ENCODE measurements around the gene MAGI1. TPM values are rescaled to one million over a fixed set of nuclear protein-coding genes. Genes with fewer than 3 reads are reported as not detected.

MAGI1 gene
- total and polyA plus RNA-seq, 10 donors: 3.5 to 104 (median 62.3) TPM

DNA sequence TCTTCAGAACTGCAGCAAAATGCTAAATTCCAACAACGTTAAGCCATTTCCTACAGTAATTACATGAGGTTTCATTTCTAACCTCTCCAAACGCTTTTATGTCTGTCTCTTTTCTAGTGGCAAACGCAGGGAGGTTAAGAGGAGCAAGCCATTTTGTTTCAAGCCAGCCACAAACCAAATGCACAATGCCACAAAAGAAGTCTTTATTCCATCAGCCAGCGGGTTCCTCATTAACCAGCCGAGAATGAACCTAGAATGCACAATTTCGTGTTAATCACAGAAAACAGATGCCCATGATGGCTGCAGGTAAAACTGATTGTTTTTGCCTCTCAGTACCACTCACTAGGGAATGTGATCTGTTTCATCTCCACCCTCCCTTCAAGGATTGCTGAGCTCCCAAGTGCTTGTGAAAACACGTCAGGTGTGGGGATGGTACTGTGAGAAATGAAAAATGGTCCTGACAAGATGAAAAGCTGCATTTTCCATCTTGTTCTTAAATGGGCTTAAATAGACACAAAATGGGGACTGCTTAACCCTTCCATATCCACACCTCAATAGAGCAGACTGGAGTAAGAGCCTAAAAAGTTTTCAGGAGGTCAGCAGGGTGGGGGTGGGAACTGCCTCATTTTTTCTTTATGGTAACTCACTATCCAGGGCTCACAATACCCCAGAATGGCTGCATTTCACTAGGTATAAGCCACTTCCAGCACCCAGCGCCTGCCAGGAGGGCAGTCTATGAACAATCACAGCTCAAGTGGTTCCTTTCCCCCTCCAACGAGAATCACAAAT, 277.1 kb downstream of the MAGI1 start:
- no peak overlapping the region for H3K27ac ChIP-seq
- no peak for DNase-seq
- H3K4me1 ChIP-seq: peaks cover 0 to 17% (median 0%) of the 10 kb centered on the region in 6 donors
- WGBS, 5 donors: 72 to 81% (median 78%) methylated on average over 9 of the region's 9 CpGs
- H3K36me3 ChIP-seq: no peaks in the 10 kb centered on the region
- intact Hi-C loops (cut with DNase I; ENCODE audit: low total_unique reads): no loop called here
- TF ChIP-seq POLR2A (IDR thresholded peaks at IDR 0.05): no peak
- TF ChIP-seq POLR2AphosphoS5 (IDR thresholded peaks at IDR 0.05): no peak
- TF ChIP-seq, protein P1, sequence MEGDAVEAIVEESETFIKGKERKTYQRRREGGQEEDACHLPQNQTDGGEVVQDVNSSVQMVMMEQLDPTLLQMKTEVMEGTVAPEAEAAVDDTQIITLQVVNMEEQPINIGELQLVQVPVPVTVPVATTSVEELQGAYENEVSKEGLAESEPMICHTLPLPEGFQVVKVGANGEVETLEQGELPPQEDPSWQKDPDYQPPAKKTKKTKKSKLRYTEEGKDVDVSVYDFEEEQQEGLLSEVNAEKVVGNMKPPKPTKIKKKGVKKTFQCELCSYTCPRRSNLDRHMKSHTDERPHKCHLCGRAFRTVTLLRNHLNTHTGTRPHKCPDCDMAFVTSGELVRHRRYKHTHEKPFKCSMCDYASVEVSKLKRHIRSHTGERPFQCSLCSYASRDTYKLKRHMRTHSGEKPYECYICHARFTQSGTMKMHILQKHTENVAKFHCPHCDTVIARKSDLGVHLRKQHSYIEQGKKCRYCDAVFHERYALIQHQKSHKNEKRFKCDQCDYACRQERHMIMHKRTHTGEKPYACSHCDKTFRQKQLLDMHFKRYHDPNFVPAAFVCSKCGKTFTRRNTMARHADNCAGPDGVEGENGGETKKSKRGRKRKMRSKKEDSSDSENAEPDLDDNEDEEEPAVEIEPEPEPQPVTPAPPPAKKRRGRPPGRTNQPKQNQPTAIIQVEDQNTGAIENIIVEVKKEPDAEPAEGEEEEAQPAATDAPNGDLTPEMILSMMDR (IDR thresholded peaks at IDR 0.05 in 8 of 11, conservative IDR thresholded peaks at IDR 0.05 in 3 of 11): no peak
- no peaks in the 10 kb centered on the region for H3K27me3 ChIP-seq (replicated peaks in 1 of 7)
- no peaks in the 10 kb centered on the region for H3K9me3 ChIP-seq
- H3K4me3 ChIP-seq: no peak overlapping the region

- no peak overlapping the region for H3K27ac ChIP-seq
- H3K27me3 ChIP-seq (replicated peaks in 1 of 7): no peaks in the 10 kb centered on the region
- TF ChIP-seq, protein P1 (IDR thresholded peaks at IDR 0.05 in 8 of 11, conservative IDR thresholded peaks at IDR 0.05 in 3 of 11): no peak
- TF ChIP-seq POLR2AphosphoS5 (IDR thresholded peaks at IDR 0.05) (no peak), POLR2A (IDR thresholded peaks at IDR 0.05) (no peak)
- H3K4me3 ChIP-seq: peak overlapping the region in 2 of 8 donors; percentile 1 to 11
- no peaks in the 10 kb centered on the region for H3K9me3 ChIP-seq
- H3K4me1 ChIP-seq: peaks cover 0 to 17% (median 0%) of the 10 kb centered on the region in 6 donors
- intact Hi-C loops (cut with DNase I; ENCODE audit: low total_unique reads): no loop called here
- no peak for DNase-seq
- no peaks in the 10 kb centered on the region for H3K36me3 ChIP-seq
- 27 to 35% (median 30%) methylated on average over 3 of the region's 3 CpGs for WGBS, 5 donors
Measured at GRCh38 chr3:65758876-65759598, 279.7 kb downstream of the MAGI1 start.

DNA sequence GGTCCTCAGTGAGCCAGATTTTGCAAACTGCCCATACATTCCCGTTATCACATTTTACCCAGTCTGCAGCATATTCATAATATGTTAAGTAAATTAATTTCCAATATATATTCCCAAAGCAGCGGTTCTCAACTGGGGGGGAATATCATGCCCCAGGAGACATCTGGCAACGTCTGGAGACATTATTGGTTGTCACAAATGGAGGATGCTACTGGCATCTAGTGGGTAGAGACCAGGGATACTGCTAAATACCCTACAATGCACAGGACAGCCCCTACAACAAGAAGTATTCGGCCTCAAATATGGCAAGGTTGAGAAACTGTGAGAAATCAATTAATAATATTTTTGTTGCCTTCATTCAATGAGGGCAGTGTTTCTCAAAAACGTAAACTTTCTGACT, 280.3 kb downstream of the MAGI1 start:
- Histone ChIP-seq H3K36me3 (no peaks in the 10 kb centered on the region), H3K4me3 (no peak overlapping the region), H3K9me3 (no peaks in the 10 kb centered on the region), H3K4me1 (peaks cover 0 to 17% (median 0%) of the 10 kb centered on the region in 6 donors), H3K27me3 (replicated peaks in 1 of 7) (no peaks in the 10 kb centered on the region), H3K27ac (no peak overlapping the region)
- TF ChIP-seq POLR2AphosphoS5 (IDR thresholded peaks at IDR 0.05) (no peak), POLR2A (IDR thresholded peaks at IDR 0.05) (no peak)
- TF ChIP-seq, protein P1 (IDR thresholded peaks at IDR 0.05 in 8 of 11, conservative IDR thresholded peaks at IDR 0.05 in 3 of 11): no peak
- intact Hi-C loops (cut with DNase I; ENCODE audit: low total_unique reads): no loop called here
- DNase-seq: no peak
- WGBS, 5 donors: 62 to 83% (median 66%) methylated on average over 5 of the region's 5 CpGs

- no peaks in the 10 kb centered on the region for H3K27me3 ChIP-seq (replicated peaks in 1 of 7)
- 63 to 91% (median 73%) methylated on average over 1 of the region's 1 CpG for WGBS, 5 donors
- H3K9me3 ChIP-seq: no peaks in the 10 kb centered on the region
- TF ChIP-seq POLR2A (IDR thresholded peaks at IDR 0.05): no peak
- TF ChIP-seq, protein P1 (IDR thresholded peaks at IDR 0.05 in 8 of 11, conservative IDR thresholded peaks at IDR 0.05 in 3 of 11): no peak
- no peak for TF ChIP-seq POLR2AphosphoS5 (IDR thresholded peaks at IDR 0.05)
- peaks cover 0 to 6% (median 0%) of the 10 kb centered on the region in 6 donors for H3K4me1 ChIP-seq
- no peak overlapping the region for H3K4me3 ChIP-seq
- no peak overlapping the region for H3K27ac ChIP-seq
- intact Hi-C loops (cut with DNase I; ENCODE audit: low total_unique reads): no loop called here
- no peak for DNase-seq
- no peaks in the 10 kb centered on the region for H3K36me3 ChIP-seq
Measured at GRCh38 chr3:65752636-65753035, 286.1 kb downstream of the MAGI1 start.
